Endothelial cell of umbilical vein (primary cell): ENCODE data around the gene KRT86. TPM values are rescaled to one million over a fixed set of nuclear protein-coding genes. Genes with fewer than 3 reads are reported as not detected.

ENCODE experiments used
- BruUV-seq: library from RNA; stranded (reverse); fragments of 400-500 nt; replicated peaks from 2 replicates; lab custom pipeline; 2021; lab: Mats Ljungman, UMichigan
- CTCF ChIA-PET: fragments of 300-600, 350-600 bp; sonication (Branson Sonifier 250); formaldehyde crosslinking; loops from one replicate; lab custom pipeline; 2021; ENCODE audit warnings: antibody characterized with exemption, inconsistent platforms; lab: Charles Lee
- POLR2A ChIA-PET: fragments of 300-600, 350-600 bp; sonication (Branson Sonifier 250); formaldehyde crosslinking; loops from one replicate; lab custom pipeline; 2021; ENCODE audit warnings: antibody characterized with exemption, inconsistent platforms; lab: Charles Lee
- DNase-seq: peaks from one replicate; pipeline ENCODE4 v3.0.0-alpha.2; 2011; ENCODE audit warnings: low read depth, low spot score
- FAIRE-seq: peaks from 2 replicates; lab custom pipeline; 2011; peaks lifted over from hg19 to GRCh38; lab: Jason Lieb, UNC
- H2AFZ ChIP-seq: 2 replicates; pipeline ENCODE4 v1.6.0; 2012; ENCODE audit warnings: low read depth, low read length, control low read depth, inconsistent platforms
- H3K27ac ChIP-seq: 2 replicates; pipeline ENCODE4 v1.5.1; 2011; ENCODE audit warnings: low read depth, mild to moderate bottlenecking, control low read depth, low read length, moderate library complexity; ENCODE audit not compliant: insufficient read depth
- H3K27me3 ChIP-seq, 2 experiments: 2 replicates each; pipeline versions ENCODE4 v1.6.0 to v1.6.1; 2011; ENCODE audit warnings: low read length in 2 of 2, mixed read lengths in 1 of 2; ENCODE audit not compliant: control insufficient read depth in 2 of 2, insufficient read depth in 2 of 2
- H3K36me3 ChIP-seq, 2 experiments: 2 replicates in 1 of 2; 3 replicates in 1 of 2; pipeline ENCODE4 v1.5.1; 2011; ENCODE audit warnings: low read length in 2 of 2, mild to moderate bottlenecking in 1 of 2, moderate library complexity in 1 of 2; ENCODE audit not compliant: control insufficient read depth in 2 of 2, insufficient read depth in 2 of 2; ENCODE audit errors: extremely low read depth in 1 of 2
- H3K4me1 ChIP-seq: 3 replicates; pipeline ENCODE4 v1.5.1; 2011; ENCODE audit warnings: mild to moderate bottlenecking, low read length; ENCODE audit not compliant: control insufficient read depth, insufficient read depth; ENCODE audit errors: extremely low read depth
- H3K4me2 ChIP-seq: 2 replicates; pipeline ENCODE4 v1.6.1; 2011; ENCODE audit warnings: low read length, control low read depth, mixed read lengths; ENCODE audit not compliant: insufficient read depth
- H3K4me3 ChIP-seq, 3 experiments: fragments of 200-600 bp in 1 of 3; sonication (generic), shearing (Covaris generic) in 1 of 3; replicated peaks in 1 of 3; 2 replicates each; pipeline ENCODE4 v1.5.1; 2011 to 2016; ENCODE audit warnings: control low read depth in 3 of 3, low read length in 3 of 3, mild to moderate bottlenecking in 2 of 3, inconsistent platforms in 1 of 3, low read depth in 1 of 3, moderate library complexity in 1 of 3; ENCODE audit not compliant: insufficient read depth in 1 of 3
- H3K79me2 ChIP-seq: 2 replicates; pipeline ENCODE4 v1.6.0; 2012; ENCODE audit warnings: low read length, inconsistent platforms; ENCODE audit not compliant: control insufficient read depth, insufficient read depth
- H3K9ac ChIP-seq: replicated peaks from 2 replicates; pipeline ENCODE3; 2011; ENCODE audit warnings: low read length, control low read depth; ENCODE audit not compliant: insufficient read depth; ENCODE audit errors: extremely low read depth
- H3K9me1 ChIP-seq: replicated peaks from 3 replicates; pipeline ENCODE4 v1.6.0; 2011; ENCODE audit warnings: mild to moderate bottlenecking, low read length; ENCODE audit not compliant: control insufficient read depth, insufficient read depth; ENCODE audit errors: extremely low read depth
- H3K9me3 ChIP-seq: replicated peaks from 2 replicates; pipeline ENCODE4 v1.5.1; 2012; ENCODE audit warnings: low read length, inconsistent platforms; ENCODE audit not compliant: control insufficient read depth, insufficient read depth
- H4K20me1 ChIP-seq: replicated peaks from 2 replicates; pipeline ENCODE3; 2011; ENCODE audit warnings: mild to moderate bottlenecking, low read length; ENCODE audit not compliant: control insufficient read depth, insufficient read depth; ENCODE audit errors: extremely low read depth
- EZH2 ChIP-seq: IDR thresholded peaks from 2 replicates; pipeline ENCODE4 v1.6.1; 2012; ENCODE audit warnings: borderline replicate concordance, low read depth, mild to moderate bottlenecking, moderate library complexity, low read length, inconsistent platforms; ENCODE audit not compliant: severe bottlenecking
- FOS ChIP-seq: IDR thresholded peaks from 2 replicates; pipeline ENCODE4 v1.6.1; 2011; ENCODE audit warnings: mild to moderate bottlenecking, low read length, moderate library complexity, borderline replicate concordance; ENCODE audit not compliant: insufficient read depth
- GATA2 ChIP-seq: IDR thresholded peaks from 2 replicates; pipeline ENCODE4 v1.7.0; 2011; ENCODE audit warnings: low read depth, mild to moderate bottlenecking, moderate library complexity, mixed read lengths, low read length; ENCODE audit not compliant: insufficient read length, insufficient read depth
- JUN ChIP-seq: IDR thresholded peaks from 2 replicates; pipeline ENCODE4 v1.6.1; 2011; ENCODE audit warnings: borderline replicate concordance, low read depth; ENCODE audit not compliant: insufficient read length, insufficient read depth
- MYC ChIP-seq: IDR thresholded peaks from one replicate; pipeline ENCODE4 v1.6.1; 2011; ENCODE audit warnings: mild to moderate bottlenecking, low read depth, low read length
- POLR2A ChIP-seq: IDR thresholded peaks from 2 replicates; pipeline ENCODE4 v1.6.1; 2012; ENCODE audit warnings: low read depth, mild to moderate bottlenecking, control low read depth, low read length
- POLR2AphosphoS5 ChIP-seq: IDR thresholded peaks from 2 replicates; pipeline ENCODE4 v1.6.1; 2012; ENCODE audit warnings: low read depth, mild to moderate bottlenecking, control low read depth, low read length, moderate library complexity; ENCODE audit not compliant: insufficient read depth
- dilution Hi-C: fragments of 300-500 bp; cut with MboI; formaldehyde crosslinking; loops from one replicate; pipeline ENCODE4 v1.15.0; 2019; ENCODE audit warnings: low sequenced_read_pairs; ENCODE audit not compliant: extremely low pct_ligation_motif_present
- intact Hi-C: fragments of 100-400 bp; cut with micrococcal nuclease; formaldehyde crosslinking; loops from one replicate; pipeline ENCODE4 v1.10.0; 2022
- polyA plus RNA-seq, 4 experiments: library from polyadenylated mRNA; depleted of rRNA in 3 of 4; stranded (reverse) in 3 of 4; unstranded in 1 of 4; fragments of >200 nt; gene quantifications; 2 replicates each; pipeline versions ENCODE4 v1.2.1 to v1.2.3, GENCODE V29; 2011 to 2012; ENCODE audit warnings: missing spikeins in 1 of 4
- total RNA-seq: library from RNA; stranded (reverse); gene quantifications from 2 replicates; pipeline ENCODE4 v1.2.3, GENCODE V29; 2021
- TF ChIP-seq, protein P1 (sequence below): IDR thresholded peaks from 2 replicates; pipeline ENCODE4 v1.6.1; 2011; ENCODE audit not compliant: insufficient read depth, insufficient read length
- TF ChIP-seq, protein P2 (sequence below), 2 donors: IDR thresholded peaks; 1 replicate in 1 of 2; 2 replicates in 1 of 2; pipeline ENCODE4 v1.5.1; 2011; ENCODE audit warnings: low read length in 2 of 2, mild to moderate bottlenecking in 2 of 2, moderate library complexity in 2 of 2, control low read depth in 1 of 2, inconsistent platforms in 1 of 2, low read depth in 1 of 2; ENCODE audit not compliant: insufficient read depth in 1 of 2; ENCODE audit errors: extremely low read depth in 1 of 2

The KRT86 gene
- total and polyA plus RNA-seq, 2 donors (not counting 3 experiments of a cell fraction or from before 2014, with no cell fraction given): not detected

DNA sequence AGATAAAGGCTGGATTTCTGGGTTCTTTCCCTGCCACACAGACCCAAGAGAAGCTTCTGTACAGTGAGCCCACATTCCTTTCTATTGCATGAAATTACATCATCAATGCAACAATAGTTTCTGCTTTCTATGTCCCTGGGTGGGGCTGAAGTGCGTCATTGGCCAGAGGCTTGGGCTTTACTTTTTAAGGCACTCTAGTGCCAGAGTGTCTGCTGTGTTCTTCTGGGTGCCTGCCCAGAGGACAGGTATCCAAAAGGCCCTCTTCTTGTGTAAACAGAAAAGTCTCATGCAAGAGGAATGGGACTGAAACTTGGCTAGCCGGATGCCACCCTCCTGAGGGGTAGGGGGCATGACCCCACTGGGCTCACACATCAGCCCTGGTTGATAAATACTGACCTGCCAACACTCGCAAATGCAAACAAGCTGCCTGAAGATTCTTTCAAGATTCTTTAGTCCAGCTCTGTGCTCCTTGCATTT is 5.9 kb downstream of the KRT86 start:
- intact Hi-C loops: no loop called here
- H3K79me2 ChIP-seq: no peaks in the 10 kb centered on the region
- H3K9me1 ChIP-seq: no peaks in the 10 kb centered on the region
- peaks cover 3% of the 10 kb centered on the region for H3K4me1 ChIP-seq
- CTCF ChIA-PET: interaction anchor here (0.6 to 3.7 kb wide), 16 partner anchors 9 to 668 kb away, joined by 3 to 28 read pairs (median 4); no protein-coding TSS in a partner anchor
- no peak overlapping the region for H2AFZ ChIP-seq
- BruUV-seq: no TSS peak
- H3K4me2 ChIP-seq: no peak overlapping the region
- no peaks in the 10 kb centered on the region for H3K9me3 ChIP-seq
- no peak overlapping the region for H3K4me3 ChIP-seq
- TF ChIP-seq, protein P1, sequence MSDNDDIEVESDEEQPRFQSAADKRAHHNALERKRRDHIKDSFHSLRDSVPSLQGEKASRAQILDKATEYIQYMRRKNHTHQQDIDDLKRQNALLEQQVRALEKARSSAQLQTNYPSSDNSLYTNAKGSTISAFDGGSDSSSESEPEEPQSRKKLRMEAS: no peak
- TF ChIP-seq FOS: no peak
- POLR2A ChIA-PET: no interaction called here
- H3K9ac ChIP-seq: no peak overlapping the region
- peaks cover 0 to 2% of the 10 kb centered on the region in 2 experiments for H3K27me3 ChIP-seq
- H3K27ac ChIP-seq: no peak overlapping the region
- no peaks in the 10 kb centered on the region for H4K20me1 ChIP-seq
- no peaks in the 10 kb centered on the region for H3K36me3 ChIP-seq
- dilution Hi-C loops: no loop called here
- DNase-seq (peak; percentile 11), FAIRE-seq (no peak)

DNA sequence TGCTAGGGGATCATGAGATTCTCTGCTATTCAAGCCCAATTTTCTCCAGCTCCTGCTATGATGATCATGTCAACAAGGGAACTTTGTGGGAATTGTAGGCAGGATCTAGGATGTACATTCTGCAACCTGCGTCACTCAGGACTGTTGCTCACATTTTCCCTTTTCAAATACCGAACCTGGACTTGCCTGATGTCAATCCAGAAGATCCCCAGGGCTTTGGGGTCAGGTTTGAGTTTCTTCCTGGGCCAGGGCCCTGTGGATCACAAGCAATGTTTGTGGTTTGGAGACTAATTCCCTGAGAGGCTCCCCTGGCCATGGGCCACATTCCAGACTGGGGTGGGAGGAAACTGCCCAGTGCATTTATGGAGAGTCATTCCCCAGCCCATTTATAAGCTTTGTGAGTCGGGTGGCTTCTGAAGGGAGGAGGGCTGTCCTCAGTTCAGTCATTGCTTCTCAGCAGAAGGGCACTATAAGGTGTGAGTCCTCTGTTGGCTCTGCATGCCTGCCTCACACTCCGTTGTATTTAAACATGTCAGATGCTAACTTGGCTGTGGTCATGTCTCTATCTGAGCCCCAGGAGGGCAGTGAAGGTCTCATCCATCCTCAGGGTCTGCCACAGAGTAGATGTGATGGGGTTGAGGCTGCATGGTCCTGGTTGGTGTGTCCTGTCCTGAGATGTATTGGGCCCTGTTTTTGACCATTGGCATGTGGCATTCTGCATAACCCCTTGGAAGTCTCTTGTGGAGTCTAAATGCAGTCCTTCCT is 6.5 kb downstream of the KRT86 start:
- Histone ChIP-seq H2AFZ (no peak overlapping the region), H3K27ac (no peak overlapping the region), H3K36me3 (no peaks in the 10 kb centered on the region), H3K4me3 (no peak overlapping the region), H3K9me3 (no peaks in the 10 kb centered on the region), H3K79me2 (no peaks in the 10 kb centered on the region), H3K4me2 (no peak overlapping the region), H4K20me1 (no peaks in the 10 kb centered on the region), H3K27me3 (peaks cover 0 to 2% of the 10 kb centered on the region in 2 experiments), H3K9me1 (no peaks in the 10 kb centered on the region), H3K9ac (no peak overlapping the region), H3K4me1 (peaks cover 3% of the 10 kb centered on the region)
- no TSS peak for BruUV-seq
- POLR2A ChIA-PET: no interaction called here
- dilution Hi-C loops: no loop called here
- CTCF ChIA-PET: interaction anchor here (1.0 to 3.7 kb wide), 11 partner anchors 9 to 124 kb away, joined by 3 to 28 read pairs (median 3); no protein-coding TSS in a partner anchor
- intact Hi-C loops: no loop called here
- DNase-seq (no peak), FAIRE-seq (no peak)
- TF ChIP-seq JUN: no peak
- TF ChIP-seq GATA2: no peak
- TF ChIP-seq, protein P2, sequence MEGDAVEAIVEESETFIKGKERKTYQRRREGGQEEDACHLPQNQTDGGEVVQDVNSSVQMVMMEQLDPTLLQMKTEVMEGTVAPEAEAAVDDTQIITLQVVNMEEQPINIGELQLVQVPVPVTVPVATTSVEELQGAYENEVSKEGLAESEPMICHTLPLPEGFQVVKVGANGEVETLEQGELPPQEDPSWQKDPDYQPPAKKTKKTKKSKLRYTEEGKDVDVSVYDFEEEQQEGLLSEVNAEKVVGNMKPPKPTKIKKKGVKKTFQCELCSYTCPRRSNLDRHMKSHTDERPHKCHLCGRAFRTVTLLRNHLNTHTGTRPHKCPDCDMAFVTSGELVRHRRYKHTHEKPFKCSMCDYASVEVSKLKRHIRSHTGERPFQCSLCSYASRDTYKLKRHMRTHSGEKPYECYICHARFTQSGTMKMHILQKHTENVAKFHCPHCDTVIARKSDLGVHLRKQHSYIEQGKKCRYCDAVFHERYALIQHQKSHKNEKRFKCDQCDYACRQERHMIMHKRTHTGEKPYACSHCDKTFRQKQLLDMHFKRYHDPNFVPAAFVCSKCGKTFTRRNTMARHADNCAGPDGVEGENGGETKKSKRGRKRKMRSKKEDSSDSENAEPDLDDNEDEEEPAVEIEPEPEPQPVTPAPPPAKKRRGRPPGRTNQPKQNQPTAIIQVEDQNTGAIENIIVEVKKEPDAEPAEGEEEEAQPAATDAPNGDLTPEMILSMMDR (IDR thresholded peaks at IDR 0.05; ENCODE audit: extremely low read depth in 1 of 2, insufficient read depth in 1 of 2, low read depth in 1 of 2, low read length in 2 of 2): no peak
- TF ChIP-seq FOS: no peak
- no peak for TF ChIP-seq MYC
- TF ChIP-seq EZH2: no peak
- TF ChIP-seq POLR2A: no peak
- TF ChIP-seq POLR2AphosphoS5: no peak
- TF ChIP-seq, protein P1: no peak
